Neural progenitor cell (in vitro differentiated cells): ENCODE data around the gene SP7.

Experiments used
- EZH2 ChIP-seq: fragments of 200-600 bp; sonication (generic); IDR thresholded peaks from 2 replicates; pipeline ENCODE4 v1.6.1; 2017; ENCODE audit warnings: antibody characterized with exemption, mild to moderate bottlenecking, moderate library complexity
- EZH2phosphoT487 ChIP-seq: fragments of 200-600 bp; sonication (generic); IDR thresholded peaks from 2 replicates; pipeline ENCODE4 v1.6.1; 2017; ENCODE audit warnings: antibody characterized with exemption
- TF ChIP-seq, protein P1 (sequence below): fragments of 200-600 bp; sonication (generic); IDR thresholded peaks from 2 replicates; pipeline ENCODE4 v1.5.1; 2017; ENCODE audit warnings: antibody characterized with exemption, mild to moderate bottlenecking

DNA sequence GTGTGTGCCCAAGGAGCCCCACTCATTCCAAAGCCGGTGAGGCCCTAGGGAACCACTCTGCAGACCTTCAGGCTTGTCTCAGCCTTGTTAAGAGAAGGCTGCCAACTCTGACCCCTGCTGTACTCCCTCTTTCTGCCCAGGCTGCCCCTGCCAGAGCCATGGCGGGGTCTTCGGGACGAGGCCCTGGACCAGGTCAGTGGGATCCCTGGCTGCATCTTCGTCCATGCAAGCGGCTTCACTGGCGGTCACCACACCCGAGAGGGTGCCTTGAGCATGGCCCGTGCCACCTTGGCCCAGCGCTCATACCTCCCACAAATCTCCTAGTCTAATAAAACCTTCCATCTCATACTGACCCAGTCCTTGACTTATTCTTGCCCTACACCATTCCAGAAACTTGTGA is 29.3 kb downstream of the SP7 start:
- TF ChIP-seq, protein P1, sequence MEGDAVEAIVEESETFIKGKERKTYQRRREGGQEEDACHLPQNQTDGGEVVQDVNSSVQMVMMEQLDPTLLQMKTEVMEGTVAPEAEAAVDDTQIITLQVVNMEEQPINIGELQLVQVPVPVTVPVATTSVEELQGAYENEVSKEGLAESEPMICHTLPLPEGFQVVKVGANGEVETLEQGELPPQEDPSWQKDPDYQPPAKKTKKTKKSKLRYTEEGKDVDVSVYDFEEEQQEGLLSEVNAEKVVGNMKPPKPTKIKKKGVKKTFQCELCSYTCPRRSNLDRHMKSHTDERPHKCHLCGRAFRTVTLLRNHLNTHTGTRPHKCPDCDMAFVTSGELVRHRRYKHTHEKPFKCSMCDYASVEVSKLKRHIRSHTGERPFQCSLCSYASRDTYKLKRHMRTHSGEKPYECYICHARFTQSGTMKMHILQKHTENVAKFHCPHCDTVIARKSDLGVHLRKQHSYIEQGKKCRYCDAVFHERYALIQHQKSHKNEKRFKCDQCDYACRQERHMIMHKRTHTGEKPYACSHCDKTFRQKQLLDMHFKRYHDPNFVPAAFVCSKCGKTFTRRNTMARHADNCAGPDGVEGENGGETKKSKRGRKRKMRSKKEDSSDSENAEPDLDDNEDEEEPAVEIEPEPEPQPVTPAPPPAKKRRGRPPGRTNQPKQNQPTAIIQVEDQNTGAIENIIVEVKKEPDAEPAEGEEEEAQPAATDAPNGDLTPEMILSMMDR = no peak
- TF ChIP-seq EZH2phosphoT487 = no peak
- TF ChIP-seq EZH2 = no peak
